Lower leg skin (tissue), 3 donors: ENCODE results near the gene SNX1.

Experiments used
- CTCF ChIP-seq, 3 donors: fragments of 450-650 bp; IDR thresholded peaks; one replicate each; pipeline ENCODE4 v1.5.1; 2016; ENCODE audit warnings: antibody characterized with exemption in 3 of 3, mild to moderate bottlenecking in 3 of 3, moderate library complexity in 2 of 3
- POLR2A ChIP-seq, 2 donors: fragments of 450-650 bp; IDR thresholded peaks; one replicate each; pipeline ENCODE4 v1.6.1; 2016 to 2017; ENCODE audit warnings: antibody characterized with exemption in 2 of 2, mild to moderate bottlenecking in 1 of 2, moderate library complexity in 1 of 2

- TF ChIP-seq CTCF (IDR thresholded peaks at IDR 0.05) (no peak), POLR2A (IDR thresholded peaks at IDR 0.05) (no peak)
These were observed 36.4 kb downstream of the SNX1 start for GRCh38 chr15:64132217-64132616.
